HTR-8/SVneo (cell line): Measurements from ENCODE around the gene SAMHD1.
"Not testable (repeated sequence)": the region's sequence is repeated elsewhere in the genome, so short reads cannot be mapped to it uniquely, and the experiment has no call there.

Source experiments
- DNase-seq: peaks from one replicate; pipeline ENCODE4 v3.0.0; 2011; ENCODE audit warnings: low spot score, mixed read lengths; ENCODE audit not compliant: insufficient read length
- FAIRE-seq: peaks from 2 replicates; lab custom pipeline; 2011; peaks lifted over from hg19 to GRCh38; lab: Jason Lieb, UNC

Gene SAMHD1

GRCh38 chr20:36860339-36860738, 91.2 kb downstream of the SAMHD1 start:
- DNase-seq (no peak), FAIRE-seq (peak; percentile 74)

GRCh38 chr20:36859700-36860330, 91.7 kb downstream of the SAMHD1 start:
- DNase-seq (no peak), FAIRE-seq (no peak)

GRCh38 chr20:36859282-36859555, 92.3 kb downstream of the SAMHD1 start:
- DNase-seq = no peak
- FAIRE-seq = peak; percentile 82

GRCh38 chr20:36856691-36857635, 94.5 kb downstream of the SAMHD1 start:
- no peak for DNase-seq
- no peak for FAIRE-seq

- peak; percentile 94 for FAIRE-seq
- DNase-seq = peak; percentile 91
These were observed 95.3 kb downstream of the SAMHD1 start for GRCh38 chr20:36856195-36856594.

GRCh38 chr20:36855241-36855657, 96.3 kb downstream of the SAMHD1 start:
- FAIRE-seq (peak; percentile 23), DNase-seq (no peak)

GRCh38 chr20:36854348-36855240, 96.9 kb downstream of the SAMHD1 start:
- FAIRE-seq (no peak), DNase-seq (no peak)

GRCh38 chr20:36852187-36852586, 99.3 kb downstream of the SAMHD1 start:
- DNase-seq = no peak
- no peak for FAIRE-seq

- DNase-seq (no peak), FAIRE-seq (peak; percentile 65)
These were observed 100.0 kb downstream of the SAMHD1 start for GRCh38 chr20:36851490-36851889.

- DNase-seq (no peak), FAIRE-seq (peak; percentile 49)
These were observed 100.7 kb downstream of the SAMHD1 start for GRCh38 chr20:36850759-36851158.

GRCh38 chr20:36849333-36850065, 102.0 kb downstream of the SAMHD1 start:
- FAIRE-seq (peak; percentile 36), DNase-seq (no peak)

- FAIRE-seq = no peak
These were observed 102.8 kb downstream of the SAMHD1 start for GRCh38 chr20:36848677-36849076.

GRCh38 chr20:36848078-36848660, 103.3 kb downstream of the SAMHD1 start:
- DNase-seq = peak; percentile 76

More at GRCh38 chr20:36848677-36849076, 102.8 kb downstream of the SAMHD1 start:
- DNase-seq = no peak

GRCh38 chr20:36847710-36848040, 103.8 kb downstream of the SAMHD1 start:
- FAIRE-seq (no peak), DNase-seq (no peak)

More at GRCh38 chr20:36848078-36848660, 103.3 kb downstream of the SAMHD1 start:
- FAIRE-seq = peak; percentile 83

- FAIRE-seq = peak; percentile 23
- no peak for DNase-seq
These were observed 104.3 kb downstream of the SAMHD1 start for GRCh38 chr20:36847009-36847709.

- DNase-seq (no peak), FAIRE-seq (no peak)
These were observed 106.1 kb downstream of the SAMHD1 start for GRCh38 chr20:36845288-36845971.

- peak; percentile 31 for FAIRE-seq
These were observed 110.5 kb downstream of the SAMHD1 start for GRCh38 chr20:36841030-36841429.

More at GRCh38 chr20:36841030-36841429, 110.5 kb downstream of the SAMHD1 start:
- not testable (repeated sequence) for DNase-seq
